Vagina (tissue), 2 donors: ENCODE measurements around the gene HMGXB3. TPM values are rescaled to one million over a fixed set of nuclear protein-coding genes. Genes with fewer than 3 reads are reported as not detected.
"Not testable (repeated sequence)": the region's sequence is repeated elsewhere in the genome, so short reads cannot be mapped to it uniquely, and the experiment has no call there.

Experiments used
- DNase-seq, 2 donors: peaks; one replicate each; pipeline ENCODE4 v3.0.0-alpha.2; 2017; ENCODE audit errors: extremely low spot score in 2 of 2
- H3K27ac ChIP-seq: fragments of 200-600 bp; sonication (generic); one replicate; pipeline ENCODE4 v1.5.1; 2019
- H3K27me3 ChIP-seq: fragments of 200-600 bp; sonication (generic); one replicate; pipeline ENCODE4 v1.5.1; 2019
- H3K36me3 ChIP-seq, 2 donors: fragments of 200-600 bp; sonication (generic); one replicate each; pipeline ENCODE4 v1.5.1; 2017 to 2019
- H3K4me1 ChIP-seq: fragments of 200-600 bp; sonication (generic); one replicate; pipeline ENCODE4 v1.5.1; 2019
- H3K4me3 ChIP-seq, 2 donors: fragments of 200-600 bp; sonication (generic); 1 replicate in 1 of 2; 2 replicates in 1 of 2; pipeline ENCODE4 v1.5.1; 2016 to 2019
- H3K9me3 ChIP-seq: fragments of 200-600 bp; sonication (generic); one replicate; pipeline ENCODE4 v1.5.1; 2019
- CTCF ChIP-seq, 3 experiments: fragments of 450-650 bp in 2 of 3; fragments of 200-600 bp in 1 of 3; sonication (generic) in 1 of 3; IDR thresholded peaks; one replicate each; pipeline ENCODE4 v1.5.1; 2017 to 2019; ENCODE audit warnings: antibody characterized with exemption in 3 of 3, mild to moderate bottlenecking in 2 of 3, moderate library complexity in 2 of 3
- POLR2A ChIP-seq, 2 donors: fragments of 450-650 bp; IDR thresholded peaks; one replicate each; pipeline ENCODE4 v1.6.1; 2017; ENCODE audit warnings: antibody characterized with exemption in 2 of 2, mild to moderate bottlenecking in 2 of 2, moderate library complexity in 2 of 2
- POLR2AphosphoS5 ChIP-seq, 2 donors: sonication (generic); formaldehyde crosslinking; IDR thresholded peaks; one replicate each; pipeline ENCODE4 v1.9.0; 2017; ENCODE audit warnings: antibody characterized with exemption in 2 of 2, mild to moderate bottlenecking in 2 of 2, low read depth in 1 of 2; ENCODE audit not compliant: insufficient read depth in 1 of 2
- intact Hi-C: fragments of 100-400 bp; cut with DNase I; formaldehyde crosslinking; loops from one replicate; pipeline ENCODE4 v1.15.1; 2023
- total RNA-seq: library from RNA; depleted of rRNA; stranded (reverse); fragments of >200 nt; gene quantifications from one replicate; pipeline ENCODE4 v1.2.3, GENCODE V29; 2016

Gene HMGXB3
- total RNA-seq, 1 donor from 2014 or later, result 38.3 TPM

- no peaks in the 10 kb centered on the region for H3K9me3 ChIP-seq
- H3K27me3 ChIP-seq, result no peaks in the 10 kb centered on the region
- intact Hi-C loops, result no loop called here
- TF ChIP-seq CTCF (IDR thresholded peaks at IDR 0.05) (no peak), POLR2AphosphoS5 (IDR thresholded peaks at IDR 0.05; ENCODE audit: insufficient read depth in 1 of 2, low read depth in 1 of 2) (no peak), POLR2A (IDR thresholded peaks at IDR 0.05) (no peak)
- no peak overlapping the region for H3K4me3 ChIP-seq
- no peak for DNase-seq
- no peak overlapping the region for H3K27ac ChIP-seq
- H3K4me1 ChIP-seq, result peaks cover 22% of the 10 kb centered on the region
- H3K36me3 ChIP-seq, result peaks cover 0 to 82% of the 10 kb centered on the region in 2 donors
Measured at GRCh38 chr5:150044712-150045111, 44.2 kb downstream of the HMGXB3 start.

GRCh38 chr5:150045549-150045948 lies 45.0 kb downstream of the HMGXB3 start:
- Histone ChIP-seq H3K4me3 (no peak overlapping the region), H3K9me3 (no peaks in the 10 kb centered on the region), H3K4me1 (peaks cover 22% of the 10 kb centered on the region), H3K27me3 (no peaks in the 10 kb centered on the region), H3K36me3 (peaks cover 0 to 82% of the 10 kb centered on the region in 2 donors), H3K27ac (no peak overlapping the region)
- intact Hi-C loops, result no loop called here
- peak in 1 of 2 donors; percentile 58 for DNase-seq
- TF ChIP-seq POLR2A (IDR thresholded peaks at IDR 0.05), result no peak

GRCh38 chr5:150046031-150046430 lies 45.5 kb downstream of the HMGXB3 start:
- Histone ChIP-seq H3K36me3 (peaks cover 0 to 82% of the 10 kb centered on the region in 2 donors), H3K4me1 (peaks cover 22% of the 10 kb centered on the region), H3K27ac (no peak overlapping the region), H3K9me3 (no peaks in the 10 kb centered on the region), H3K4me3 (no peak overlapping the region), H3K27me3 (no peaks in the 10 kb centered on the region)
- intact Hi-C loops, result no loop called here
- no peak for DNase-seq
- TF ChIP-seq POLR2A (IDR thresholded peaks at IDR 0.05), result no peak
- no peak for TF ChIP-seq POLR2AphosphoS5 (IDR thresholded peaks at IDR 0.05; ENCODE audit: insufficient read depth in 1 of 2, low read depth in 1 of 2)
- TF ChIP-seq CTCF (IDR thresholded peaks at IDR 0.05), result no peak

- H3K4me3 ChIP-seq, H3K4me1 ChIP-seq, H3K9me3 ChIP-seq, H3K27ac ChIP-seq, DNase-seq, intact Hi-C loops, H3K27me3 ChIP-seq: not testable (repeated sequence)
- H3K36me3 ChIP-seq, result peaks cover 0 to 84% of the 10 kb centered on the region in 2 donors
Measured at GRCh38 chr5:150050172-150050811, 49.8 kb downstream of the HMGXB3 start.

GRCh38 chr5:150051657-150052195 lies 51.2 kb downstream of the HMGXB3 start:
- H3K9me3 ChIP-seq, result no peaks in the 10 kb centered on the region
- intact Hi-C loops, result no loop called here
- no peak for DNase-seq
- H3K36me3 ChIP-seq, result peaks cover 0 to 76% of the 10 kb centered on the region in 2 donors
- H3K27ac ChIP-seq, result no peak overlapping the region
- H3K4me3 ChIP-seq, result no peak overlapping the region
- no peaks in the 10 kb centered on the region for H3K27me3 ChIP-seq
- TF ChIP-seq CTCF (IDR thresholded peaks at IDR 0.05), result no peak
- TF ChIP-seq POLR2A (IDR thresholded peaks at IDR 0.05), result no peak
- TF ChIP-seq POLR2AphosphoS5 (IDR thresholded peaks at IDR 0.05; ENCODE audit: insufficient read depth in 1 of 2, low read depth in 1 of 2), result no peak
- no peaks in the 10 kb centered on the region for H3K4me1 ChIP-seq

- H3K27ac ChIP-seq, result no peak overlapping the region
- TF ChIP-seq POLR2A (IDR thresholded peaks at IDR 0.05) (no peak), POLR2AphosphoS5 (IDR thresholded peaks at IDR 0.05; ENCODE audit: insufficient read depth in 1 of 2, low read depth in 1 of 2) (no peak), CTCF (IDR thresholded peaks at IDR 0.05) (no peak)
- DNase-seq, result no peak
- H3K4me3 ChIP-seq, result no peak overlapping the region
- H3K36me3 ChIP-seq, result peaks cover 0 to 70% of the 10 kb centered on the region in 2 donors
- intact Hi-C loops, result no loop called here
- H3K27me3 ChIP-seq, result no peaks in the 10 kb centered on the region
- H3K4me1 ChIP-seq, result no peaks in the 10 kb centered on the region
- H3K9me3 ChIP-seq, result no peaks in the 10 kb centered on the region
Measured at GRCh38 chr5:150052226-150052955, 51.9 kb downstream of the HMGXB3 start.
